LHCN-M2 (cell line): Measurements from ENCODE around the gene SMOC2. TPM values are rescaled to one million over a fixed set of nuclear protein-coding genes. Genes with fewer than 3 reads are reported as not detected.

Source experiments
- DNase-seq: peaks from one replicate; pipeline ENCODE4 v3.0.0-alpha.2; 2012; ENCODE audit warnings: low read depth
- total RNA-seq: library from RNA; depleted of rRNA; stranded (reverse); fragments of >200 nt; gene quantifications from 2 replicates; pipeline ENCODE4 v1.2.3, GENCODE V29; 2014

SMOC2 gene
- total RNA-seq, 1 experiment from 2014 or later, result not detected

- DNase-seq, result no peak
These were observed 39.5 kb downstream of the SMOC2 start for GRCh38 chr6:168480481-168480880.

- DNase-seq, result no peak
These were observed 44.8 kb downstream of the SMOC2 start for GRCh38 chr6:168485818-168486217.

- DNase-seq, result no peak
These were observed 49.8 kb downstream of the SMOC2 start for GRCh38 chr6:168490757-168491156.

GRCh38 chr6:168493976-168494375 lies 53.0 kb downstream of the SMOC2 start:
- DNase-seq, result no peak

- DNase-seq, result no peak
These were observed 53.7 kb downstream of the SMOC2 start for GRCh38 chr6:168494726-168495125.

- no peak for DNase-seq
These were observed 54.1 kb downstream of the SMOC2 start for GRCh38 chr6:168495133-168495532.

GRCh38 chr6:168495636-168496035 lies 54.7 kb downstream of the SMOC2 start:
- DNase-seq, result no peak

GRCh38 chr6:168496139-168496996 lies 55.4 kb downstream of the SMOC2 start:
- no peak for DNase-seq

- no peak for DNase-seq
These were observed 56.0 kb downstream of the SMOC2 start for GRCh38 chr6:168496997-168497331.

GRCh38 chr6:168497381-168497780 lies 56.4 kb downstream of the SMOC2 start:
- no peak for DNase-seq

GRCh38 chr6:168498161-168498843 lies 57.3 kb downstream of the SMOC2 start:
- no peak for DNase-seq

- DNase-seq, result no peak
These were observed 58.2 kb downstream of the SMOC2 start for GRCh38 chr6:168499045-168499650.

GRCh38 chr6:168500519-168500918 lies 59.5 kb downstream of the SMOC2 start:
- DNase-seq, result no peak

- no peak for DNase-seq
These were observed 60.6 kb downstream of the SMOC2 start for GRCh38 chr6:168501561-168501960.

GRCh38 chr6:168504366-168504765 lies 63.4 kb downstream of the SMOC2 start:
- no peak for DNase-seq

GRCh38 chr6:168506460-168506859 lies 65.5 kb downstream of the SMOC2 start:
- no peak for DNase-seq

- DNase-seq, result no peak
These were observed 66.3 kb downstream of the SMOC2 start for GRCh38 chr6:168507297-168507696.

GRCh38 chr6:168507730-168508129 lies 66.7 kb downstream of the SMOC2 start:
- no peak for DNase-seq

GRCh38 chr6:168508903-168509302 lies 67.9 kb downstream of the SMOC2 start:
- DNase-seq, result no peak

- DNase-seq, result no peak
These were observed 72.8 kb downstream of the SMOC2 start for GRCh38 chr6:168513766-168514165.

GRCh38 chr6:168514216-168514615 lies 73.2 kb downstream of the SMOC2 start:
- DNase-seq, result no peak

- no peak for DNase-seq
These were observed 74.4 kb downstream of the SMOC2 start for GRCh38 chr6:168515376-168515775.
